SK-N-SH (cell line): ENCODE measurements around the gene ASS1.

Source experiments
- CTCF ChIP-seq: fragments of 200-600 bp; sonication (generic); IDR thresholded peaks from 2 replicates; pipeline ENCODE4 v1.6.1; 2017; ENCODE audit warnings: antibody characterized with exemption, mild to moderate bottlenecking, moderate library complexity
- EP300 ChIP-seq, 2 experiments: IDR thresholded peaks; 2 replicates each; pipeline versions ENCODE4 v1.4.0 to v1.6.1; 2012; ENCODE audit warnings: borderline replicate concordance in 1 of 2, low read depth in 1 of 2, low read length in 1 of 2
- FOXM1 ChIP-seq: IDR thresholded peaks from 2 replicates; pipeline ENCODE4 v1.4.0; 2012; ENCODE audit warnings: low read depth, mild to moderate bottlenecking
- POLR2AphosphoS5 ChIP-seq: IDR thresholded peaks from 2 replicates; pipeline ENCODE4 v1.6.1; 2012; ENCODE audit warnings: low read depth, low read length
- RAD21 ChIP-seq: IDR thresholded peaks from 2 replicates; pipeline ENCODE4 v1.6.1; 2012; ENCODE audit warnings: mild to moderate bottlenecking, low read length
- TAF1 ChIP-seq: IDR thresholded peaks from 2 replicates; pipeline ENCODE4 v1.6.1; 2012; ENCODE audit warnings: low read depth, mild to moderate bottlenecking, low read length, moderate library complexity, borderline replicate concordance
- TCF12 ChIP-seq: IDR thresholded peaks from 2 replicates; pipeline ENCODE4 v1.4.0; 2012

- TF ChIP-seq RAD21 (no peak), FOXM1 (no peak), TAF1 (no peak), POLR2AphosphoS5 (no peak), TCF12 (no peak), CTCF (no peak), EP300 (IDR thresholded peaks at IDR 0.05; ENCODE audit: borderline replicate concordance in 1 of 2, low read depth in 1 of 2, low read length in 1 of 2) (no peak)
Observed at GRCh38 chr9:130419521-130420035, 25.2 kb upstream of the ASS1 start.
